Measurements from ENCODE around the gene MLF2.
A peak's percentile ranks its signal among the peaks of the same experiment; 100 is the strongest.
"Not testable (repeated sequence)": the region's sequence is repeated elsewhere in the genome, so short reads cannot be mapped to it uniquely, and the experiment has no call there.

The MLF2 gene

DNA sequence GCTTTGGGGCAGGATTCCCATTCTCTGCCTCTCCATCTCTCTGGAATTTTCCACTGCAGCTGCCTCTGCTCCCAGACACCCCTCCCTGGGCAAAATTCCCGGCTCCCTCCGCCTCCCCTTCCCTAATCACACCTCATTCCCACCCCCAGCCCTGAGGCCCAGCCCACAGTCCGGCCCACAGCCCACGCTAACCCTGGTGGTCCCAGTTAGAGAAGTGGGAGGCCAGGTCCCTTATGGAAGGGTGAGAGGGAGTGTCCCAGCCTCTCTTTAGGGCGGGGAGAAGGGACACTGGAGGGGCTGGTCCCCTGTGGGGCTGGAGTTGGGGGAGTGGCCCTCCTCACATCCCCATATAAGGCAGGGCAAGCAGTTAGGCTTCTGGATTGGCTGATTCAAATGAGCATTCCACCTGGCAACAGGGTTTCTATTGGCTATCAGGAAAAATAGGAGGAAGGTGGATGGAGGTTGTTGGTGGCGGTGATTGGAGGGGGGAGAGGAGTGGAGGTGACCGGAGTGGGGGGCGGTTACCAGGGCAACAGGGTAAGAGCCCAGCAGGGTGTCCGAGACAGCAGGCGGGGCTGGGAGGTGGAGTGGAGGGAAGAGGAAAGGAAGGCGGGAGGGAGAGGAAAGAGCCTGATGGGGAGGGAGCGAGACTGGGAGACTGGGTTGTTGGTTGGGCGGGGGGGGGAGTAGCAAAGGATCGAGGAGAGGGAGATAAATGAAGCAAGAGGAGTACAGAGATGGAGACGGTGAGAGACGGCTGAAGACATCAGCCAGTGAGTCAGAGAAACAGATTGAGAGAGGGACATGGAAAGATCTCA, 11.3 kb upstream of the MLF2 start:
- peak; percentile 99 for DNase-seq

DNA sequence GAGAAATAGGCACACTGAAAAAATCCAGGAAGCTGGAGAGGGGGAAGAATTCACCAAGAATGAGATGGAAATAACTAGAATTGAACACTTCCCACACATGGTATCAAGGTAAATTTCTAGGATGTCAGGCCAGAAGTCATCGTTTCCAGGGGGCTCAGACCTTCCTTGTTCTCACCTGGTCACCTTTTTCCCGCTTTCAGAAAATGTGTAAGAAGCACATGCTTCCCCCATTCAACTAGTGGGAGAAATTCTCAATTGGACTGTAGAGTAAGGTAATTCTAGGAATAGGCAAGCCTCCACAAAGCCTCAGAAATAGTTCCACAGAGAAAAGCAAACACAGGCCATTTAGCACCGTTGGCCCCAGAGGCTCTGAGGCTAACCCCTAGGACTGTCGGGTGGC, 10.4 kb upstream of the MLF2 start:
- peak; percentile 51 for DNase-seq

DNA sequence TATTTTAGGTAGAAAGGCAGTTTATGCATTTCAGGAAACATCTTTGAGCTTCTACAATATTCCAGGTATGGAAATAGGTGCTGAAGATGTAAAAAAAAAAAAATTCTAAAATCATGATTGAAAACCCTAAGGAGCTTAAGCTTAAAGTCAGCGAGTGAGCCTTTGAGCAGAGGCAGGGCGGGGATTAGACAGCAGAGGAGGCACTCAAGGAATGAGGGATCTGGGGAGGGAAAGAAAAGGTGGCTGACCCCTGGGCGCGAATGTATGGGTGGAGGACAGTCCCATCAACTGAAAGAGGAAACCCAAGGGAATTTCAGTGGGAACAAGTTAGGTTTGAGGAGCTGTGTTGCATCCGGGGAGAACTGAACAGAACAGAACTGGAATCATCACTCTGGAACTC, 6.8 kb upstream of the MLF2 start:
- DNase-seq = no peak

DNA sequence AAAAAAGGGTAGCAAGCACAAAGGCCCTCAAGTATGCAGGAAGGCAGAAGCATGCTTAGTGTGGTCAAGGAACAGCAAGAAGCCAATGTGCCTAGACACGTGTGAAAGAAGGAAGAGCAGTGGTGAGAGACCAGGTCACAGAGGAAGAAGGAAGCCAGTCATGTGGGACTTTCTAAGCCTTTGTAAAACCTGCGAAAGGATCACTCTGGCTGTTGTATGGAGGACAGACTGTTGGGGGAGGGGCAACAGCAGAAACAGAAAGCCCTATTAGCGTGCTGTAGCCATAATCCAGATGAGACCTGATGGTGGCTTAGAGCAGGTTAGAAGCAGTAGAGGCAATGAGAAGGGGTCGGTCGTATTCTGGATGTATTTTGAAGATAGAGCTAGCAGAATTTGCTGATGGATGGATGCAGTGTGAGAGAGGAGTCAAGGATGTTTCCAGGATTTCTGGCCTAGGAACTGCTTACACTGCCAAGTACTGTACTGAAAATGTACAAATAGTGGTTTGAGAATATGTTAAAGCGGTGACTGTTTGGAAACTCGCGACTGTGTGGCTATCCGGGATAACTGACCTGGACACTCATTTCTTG, 5.7 kb upstream of the MLF2 start:
- DNase-seq = no peak

DNA sequence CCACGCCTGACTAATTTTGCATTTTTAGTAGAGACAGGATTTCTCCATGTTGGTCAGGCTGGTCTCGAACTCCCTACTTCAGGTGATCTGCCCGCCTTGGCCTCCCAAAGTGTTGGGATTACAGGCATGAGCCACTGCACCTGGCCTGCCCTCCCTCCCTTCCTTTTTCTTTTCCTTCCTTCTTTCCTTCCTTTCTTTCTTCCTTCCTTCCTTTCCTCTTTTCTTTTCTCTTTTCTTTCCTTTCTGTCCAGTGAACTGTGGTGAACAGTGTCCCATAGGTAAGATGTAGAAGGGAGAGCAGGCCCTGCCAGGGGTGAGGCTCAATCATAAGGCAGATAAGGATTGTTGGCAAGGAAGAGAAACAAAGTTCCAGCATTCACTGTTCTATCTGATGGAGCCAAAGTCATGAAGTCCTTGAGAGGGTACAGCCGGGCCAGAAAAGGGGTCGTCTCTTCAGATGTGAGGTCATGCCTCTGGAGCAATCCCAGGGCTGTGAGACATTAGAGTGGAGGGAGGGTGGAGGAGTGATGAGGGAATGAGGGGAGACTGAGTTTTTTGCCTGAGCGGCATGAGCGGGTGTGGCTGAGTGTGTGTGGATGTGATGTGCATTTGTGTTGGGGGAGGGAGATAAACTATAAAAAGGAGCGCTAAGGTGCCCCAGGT, 4.2 kb upstream of the MLF2 start:
- DNase-seq = no peak

DNA sequence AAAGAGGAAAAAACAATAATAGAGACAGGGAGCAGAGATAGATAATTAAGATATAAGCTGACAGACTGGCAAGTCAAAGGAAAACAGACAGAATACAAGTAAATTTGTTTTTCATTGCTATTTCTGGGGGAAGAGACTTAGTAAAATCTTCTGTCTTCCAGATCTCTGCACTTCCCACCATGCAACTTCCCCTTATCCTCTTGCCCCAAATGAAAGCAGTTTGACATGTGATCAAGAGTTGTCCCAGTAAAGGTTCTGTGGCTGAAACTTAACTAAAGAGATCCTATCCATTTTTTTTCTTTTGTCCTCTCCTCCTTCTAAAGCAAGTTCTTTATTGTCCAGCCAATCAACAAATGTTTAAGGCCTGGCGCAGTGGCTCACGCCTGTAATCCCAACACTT, 1.5 kb upstream of the MLF2 start:
- no peak for DNase-seq

DNA sequence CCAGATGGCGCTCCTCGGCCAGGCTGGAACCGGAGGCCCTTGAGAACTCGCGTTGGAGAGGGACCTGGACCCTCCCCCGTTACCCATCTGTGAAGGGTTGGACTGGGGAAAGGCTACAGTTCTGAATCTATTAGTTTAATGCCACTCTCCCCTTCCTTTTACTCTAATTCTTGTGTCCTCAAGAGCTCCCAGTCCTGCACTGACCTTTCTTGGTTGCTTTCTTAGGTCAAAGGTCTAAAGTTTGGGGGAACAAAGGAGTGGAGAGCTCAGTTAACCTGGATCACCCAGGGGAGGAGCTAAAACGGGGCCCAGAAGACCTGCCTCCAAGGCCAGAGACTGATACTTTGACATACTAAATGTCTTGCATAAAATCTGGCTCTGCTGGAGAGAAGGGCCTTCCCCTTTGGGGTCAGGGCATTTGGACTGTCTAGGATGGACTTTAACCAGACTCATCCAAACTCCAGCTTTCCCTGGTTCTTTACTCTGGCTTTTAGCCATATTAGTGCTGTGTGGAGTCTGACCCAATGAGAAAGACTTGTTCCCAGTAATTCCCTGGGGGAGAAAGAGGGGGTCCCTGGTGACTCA, 923 bp upstream of the MLF2 start:
- no peak for DNase-seq

DNA sequence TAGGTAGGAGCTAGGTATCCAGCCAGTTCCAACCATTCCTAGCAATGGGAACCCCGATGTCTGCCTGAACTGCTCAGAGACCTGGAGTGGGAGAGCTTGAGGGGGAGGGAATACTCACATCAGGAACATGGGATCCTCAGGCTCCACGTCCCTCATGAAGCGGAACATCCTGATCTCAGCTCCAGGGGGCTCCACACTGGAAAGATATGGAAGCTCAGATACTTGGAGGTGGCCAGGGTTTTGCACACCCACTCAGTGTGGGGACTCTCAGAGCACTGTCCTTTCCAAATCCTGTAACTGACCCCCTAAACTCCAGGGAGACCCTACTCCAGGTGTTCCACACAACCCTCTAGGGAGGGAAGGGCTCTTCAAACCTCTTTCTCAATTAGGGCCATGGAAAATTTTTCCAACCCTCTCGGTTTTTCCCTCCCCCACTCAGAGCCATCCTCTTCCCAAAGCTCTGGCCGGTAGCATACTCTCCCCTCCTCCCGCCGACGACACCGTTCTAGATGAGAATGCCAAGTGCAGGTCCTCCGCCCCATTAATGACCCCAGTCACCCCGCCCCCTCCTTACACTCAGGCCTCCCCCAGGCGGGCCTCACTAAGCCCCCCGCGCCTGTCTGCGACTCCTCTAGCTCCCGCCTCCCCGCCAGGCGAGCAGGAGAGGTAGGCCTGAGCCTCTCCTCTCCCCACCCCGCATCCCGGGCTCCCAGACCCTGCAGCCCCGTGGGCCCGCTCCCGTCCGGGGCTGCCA, 597 bp downstream of the MLF2 start:
- no peak for DNase-seq

DNA sequence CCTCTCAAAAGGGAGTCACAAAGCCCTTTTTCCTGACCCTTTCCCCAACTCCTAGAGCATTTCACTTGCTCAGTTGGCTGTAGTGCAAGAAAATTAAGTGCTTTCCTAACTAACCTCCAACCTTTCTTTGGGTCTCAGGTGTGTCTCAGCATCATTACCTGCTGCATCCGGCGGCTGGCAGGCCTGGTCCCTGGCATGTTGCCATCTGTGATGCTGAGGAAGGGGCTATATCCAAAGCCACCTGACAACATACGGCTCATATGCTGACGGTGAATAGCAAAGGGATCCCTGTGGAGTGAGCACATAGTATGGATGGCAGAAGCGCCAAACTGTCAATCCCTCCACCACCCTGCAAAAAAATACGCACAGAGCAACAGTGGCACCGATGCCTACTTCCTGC, 1.2 kb downstream of the MLF2 start:
- no peak for DNase-seq

DNA sequence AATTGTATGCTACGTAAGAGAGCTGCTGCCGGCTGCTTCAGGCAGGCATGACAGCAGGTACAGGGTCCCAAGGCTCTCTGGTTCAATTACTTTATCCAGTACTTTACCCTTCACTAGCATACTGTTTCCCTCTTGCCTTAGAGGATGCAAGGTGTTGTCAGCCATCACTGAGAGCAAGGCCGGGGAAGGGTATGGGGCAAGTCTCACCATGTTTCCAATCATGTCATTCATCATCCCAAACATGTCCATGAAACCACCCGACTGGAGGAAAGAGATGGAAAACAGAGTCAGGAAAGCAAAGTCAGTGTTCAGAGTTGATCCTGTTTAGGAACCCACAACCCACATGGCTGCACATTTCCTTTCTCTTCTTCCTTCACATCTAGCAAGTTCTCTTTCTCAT, 2.4 kb downstream of the MLF2 start:
- DNase-seq = no peak

DNA sequence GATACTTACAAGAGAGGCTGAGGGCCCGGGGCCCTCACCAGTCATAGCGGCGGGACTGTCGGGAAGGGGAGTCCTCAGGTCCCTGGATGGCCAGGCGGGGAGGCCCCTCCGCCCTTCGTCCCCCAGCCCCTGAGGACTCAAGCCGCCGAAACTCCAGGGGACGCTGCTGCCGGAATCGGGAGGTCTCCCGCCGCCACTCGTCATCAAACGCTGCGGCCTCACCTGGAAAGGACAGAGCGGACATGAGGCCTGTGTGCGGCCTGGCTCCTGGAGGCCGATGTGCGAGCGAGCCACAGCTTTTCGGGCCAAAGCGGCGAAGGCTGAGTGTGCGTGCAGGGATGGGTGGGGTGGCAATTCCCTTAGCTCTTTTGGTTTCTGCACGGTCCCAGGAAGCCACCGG, 4.2 kb downstream of the MLF2 start:
- no peak for DNase-seq

DNA sequence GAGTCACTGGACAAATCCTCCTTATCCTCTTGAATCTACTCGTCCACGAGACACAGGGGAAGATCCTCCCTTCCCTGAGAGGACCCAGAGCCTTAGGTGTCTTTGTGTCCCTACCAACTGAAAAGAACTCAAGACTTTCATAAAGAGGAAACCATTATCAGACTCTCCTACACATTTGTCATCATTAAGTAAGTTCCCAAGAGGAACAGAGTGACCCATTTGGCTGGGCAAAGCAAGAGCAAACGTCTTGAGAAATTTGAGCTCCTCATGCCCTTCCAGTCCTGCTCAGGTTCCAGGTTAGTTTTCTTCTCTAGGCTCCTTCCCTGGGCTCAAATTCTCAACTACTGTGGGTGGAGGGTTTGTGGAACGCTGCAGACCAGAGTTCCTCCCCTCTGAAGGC, 5.7 kb downstream of the MLF2 start:
- DNase-seq = no peak

DNA sequence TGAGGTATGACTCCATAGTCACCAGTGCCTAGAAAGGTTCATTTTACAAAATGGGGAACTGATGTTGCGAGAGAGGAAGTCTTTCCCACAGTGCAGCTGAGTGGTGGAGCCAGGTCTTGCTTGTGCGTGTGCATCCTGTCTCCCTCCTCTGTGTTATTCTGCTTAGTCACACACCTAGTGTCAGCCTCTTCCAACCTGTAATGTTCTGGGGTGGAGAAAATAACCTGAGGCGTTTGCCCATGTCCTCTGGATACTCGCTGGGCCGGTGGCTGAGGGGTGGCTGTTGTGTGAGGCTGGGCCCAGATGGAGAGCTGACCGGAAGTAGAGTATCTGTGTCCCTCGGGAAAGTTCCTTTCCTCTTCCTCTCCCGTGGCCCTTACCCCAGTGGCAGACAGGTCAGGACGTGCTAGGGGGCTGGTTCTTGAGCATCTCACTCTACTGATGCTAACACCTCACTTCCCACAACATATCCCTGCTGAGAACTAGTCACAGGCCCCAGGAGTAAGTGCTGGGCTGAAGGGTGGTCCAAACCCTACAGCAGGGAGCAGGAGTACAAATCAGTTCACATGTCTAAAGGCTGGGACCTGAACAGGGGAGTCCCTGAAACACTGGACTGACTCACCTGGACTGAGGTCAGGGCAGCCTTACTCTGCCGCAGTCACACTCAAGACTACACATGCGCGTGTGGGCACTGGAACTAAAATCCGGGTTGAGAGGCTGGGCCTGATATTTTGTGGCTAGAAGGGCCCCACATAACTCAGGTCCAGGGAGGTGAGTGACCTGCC, 7.0 kb downstream of the MLF2 start:
- DNase-seq = no peak

DNA sequence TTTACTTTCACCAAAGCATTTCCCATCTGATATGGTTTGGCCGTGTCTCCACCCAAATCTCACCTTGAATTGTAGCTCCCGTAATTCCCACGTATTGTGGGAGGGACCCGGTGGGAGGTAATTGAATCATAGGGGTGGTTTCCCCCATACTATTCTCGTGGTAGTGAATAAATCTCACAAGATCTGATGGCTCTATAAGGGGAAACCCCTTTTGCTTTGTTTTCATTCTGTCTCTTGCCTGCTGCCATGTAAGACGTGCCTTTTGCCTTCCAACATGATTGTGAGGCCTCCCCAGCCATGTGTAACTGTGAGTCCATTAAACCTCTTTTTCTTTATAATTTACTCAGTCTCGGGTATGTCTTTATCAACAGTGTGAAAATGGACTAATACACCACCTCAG, 9.6 kb downstream of the MLF2 start:
- DNase-seq = not testable (repeated sequence)

DNA sequence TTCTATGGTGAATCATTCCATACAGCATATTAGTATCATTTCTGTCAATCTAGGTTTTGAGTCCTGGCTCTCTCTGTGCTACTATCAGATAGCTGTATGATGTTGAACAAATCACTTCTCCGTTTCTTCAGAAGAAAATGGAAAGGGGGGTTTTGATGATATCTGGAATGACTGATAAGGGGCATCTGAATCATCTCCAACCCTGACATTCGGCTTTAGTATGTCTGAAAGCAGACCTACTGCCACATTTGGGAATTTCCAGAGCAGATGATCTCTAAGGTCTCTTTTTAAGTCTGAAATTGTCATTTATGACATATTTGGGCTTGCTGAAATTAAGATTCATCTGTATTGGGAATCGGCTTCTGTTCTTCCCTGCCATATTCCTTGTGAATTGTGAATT, 10.1 kb downstream of the MLF2 start:
- DNase-seq = no peak

DNA sequence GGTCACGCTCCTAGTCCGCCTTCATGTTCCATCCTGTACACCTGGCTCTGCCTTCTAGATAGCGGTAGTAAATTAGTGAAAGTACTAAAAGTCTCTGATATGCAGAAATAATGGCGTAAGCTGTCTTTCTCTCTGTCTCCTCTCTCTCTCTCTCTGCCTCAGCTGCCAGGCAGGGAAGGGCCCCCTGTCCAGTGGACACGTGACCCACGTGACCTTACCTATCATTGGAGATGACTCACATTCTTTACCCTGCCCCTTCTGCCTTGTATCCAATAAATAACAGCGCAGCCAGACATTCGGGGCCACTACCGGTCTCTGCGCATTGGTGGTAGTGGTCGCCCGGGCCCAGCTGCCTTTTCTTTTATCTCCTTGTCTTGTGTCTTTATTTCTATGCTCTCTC, 10.9 kb downstream of the MLF2 start:
- DNase-seq = not testable (repeated sequence)

DNA sequence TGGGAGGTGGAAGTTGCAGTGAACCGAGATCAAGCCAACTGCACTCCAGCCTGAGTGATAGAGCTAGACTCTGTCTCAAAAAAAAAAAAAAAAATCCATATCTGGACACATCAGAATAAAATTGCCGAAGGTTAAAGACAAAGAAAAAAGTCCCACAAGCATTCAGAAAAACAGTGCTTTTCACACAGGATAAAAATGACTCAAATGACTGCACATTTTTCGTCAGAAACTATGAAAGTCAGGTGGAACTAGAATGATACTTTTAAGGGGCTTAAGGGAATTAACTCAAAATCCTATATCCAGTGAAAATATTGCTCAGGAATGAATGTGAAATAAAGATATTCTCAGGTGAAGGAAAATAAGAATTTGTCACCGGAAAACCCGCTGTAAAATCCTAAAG, 16.2 kb downstream of the MLF2 start:
- no peak for DNase-seq

DNA sequence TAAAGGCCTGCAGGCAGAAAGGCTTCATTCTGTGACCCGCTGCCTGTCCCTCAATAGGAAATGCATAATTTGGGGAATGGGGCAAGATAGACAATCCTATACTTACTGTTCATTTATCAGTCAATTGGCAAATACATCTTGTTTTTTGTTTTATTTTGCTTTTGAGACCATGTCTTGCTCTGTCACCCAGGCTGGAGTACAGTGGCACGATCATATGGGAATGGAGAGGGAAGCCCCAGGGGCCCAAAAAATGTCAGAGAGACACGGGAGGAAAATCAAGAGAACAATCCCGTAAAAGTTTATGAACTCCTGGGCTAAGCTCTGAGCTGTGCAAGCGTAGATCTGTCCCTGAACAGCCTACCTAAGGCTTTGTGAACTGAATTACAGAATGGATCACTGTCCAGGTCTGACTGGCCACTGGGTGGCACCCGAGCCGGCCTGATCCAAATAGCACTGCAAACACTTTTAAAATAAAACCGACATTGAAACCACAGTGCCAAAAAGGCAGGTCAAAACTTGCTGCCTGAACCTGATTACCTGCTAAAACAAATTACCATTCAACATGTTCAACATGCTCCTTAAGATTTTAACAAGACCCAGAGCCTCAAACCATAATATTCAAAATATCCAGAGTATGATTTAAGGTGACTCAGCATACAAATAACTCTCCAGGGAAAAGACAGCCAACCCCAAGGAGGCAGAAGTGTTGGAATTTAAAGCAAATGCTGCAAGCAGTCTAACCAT, 17.3 kb downstream of the MLF2 start:
- DNase-seq = peak; percentile 90

DNA sequence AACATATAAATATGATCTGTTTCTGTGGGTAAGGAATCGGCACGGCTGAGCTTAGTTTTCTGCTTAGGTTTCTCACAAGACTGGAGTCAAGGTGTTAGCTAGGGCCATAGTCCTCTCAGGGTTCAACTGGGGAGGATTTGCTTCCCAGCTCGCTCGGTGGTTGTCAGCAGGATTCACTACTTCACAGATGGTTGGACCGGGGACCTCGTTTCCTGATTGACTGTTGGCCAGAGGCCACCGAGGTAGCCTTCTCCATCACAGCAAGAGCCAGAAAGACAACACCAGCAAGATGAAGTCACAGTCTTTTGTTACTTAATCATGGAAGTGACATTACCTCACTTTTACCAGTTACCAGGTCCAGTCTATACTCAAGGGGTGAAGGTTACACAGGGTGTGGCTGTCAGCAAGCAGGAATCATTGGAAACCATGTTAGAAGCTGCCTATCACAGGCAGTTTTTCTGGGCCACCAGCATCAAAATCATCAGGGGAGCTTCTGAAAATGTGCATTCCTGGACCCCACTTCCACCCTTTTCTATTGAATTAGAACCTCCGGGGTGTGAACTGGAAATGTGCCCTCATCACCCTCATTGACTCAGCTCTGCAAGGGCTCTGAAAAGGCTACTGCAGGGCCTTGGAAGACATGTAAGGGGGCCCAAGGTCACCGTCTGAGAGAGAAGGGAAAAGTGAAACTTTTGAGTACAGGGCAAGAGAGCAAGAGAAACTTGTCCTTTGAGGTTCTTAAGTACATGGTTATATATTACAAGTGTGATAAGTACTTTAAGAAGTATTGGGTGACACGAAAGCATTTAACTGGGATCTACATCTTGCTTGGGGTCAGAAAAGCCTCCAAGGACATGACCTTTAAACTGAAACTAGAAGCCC, 18.2 kb downstream of the MLF2 start:
- no peak for DNase-seq

DNA sequence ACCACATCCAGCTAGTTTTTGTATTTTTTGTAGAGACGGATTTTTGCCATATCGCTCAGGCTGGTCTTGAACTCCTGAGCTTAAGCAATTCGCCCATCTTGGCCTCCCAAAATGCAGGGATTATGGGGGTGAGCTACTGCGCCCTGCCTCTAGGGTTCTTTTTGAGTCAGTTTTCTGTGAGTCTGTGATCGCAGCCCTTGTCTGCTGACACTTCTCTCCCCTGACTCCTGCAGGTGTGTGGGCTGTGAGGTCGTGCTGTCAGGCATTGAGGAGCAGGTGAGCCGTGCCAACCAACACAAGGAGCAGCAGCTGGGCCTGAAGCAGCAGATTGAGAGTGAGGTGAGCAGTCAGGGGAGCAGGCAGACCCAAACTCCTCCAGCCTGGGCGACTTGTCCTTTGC, 22.8 kb downstream of the MLF2 start:
- DNase-seq = no peak

DNA sequence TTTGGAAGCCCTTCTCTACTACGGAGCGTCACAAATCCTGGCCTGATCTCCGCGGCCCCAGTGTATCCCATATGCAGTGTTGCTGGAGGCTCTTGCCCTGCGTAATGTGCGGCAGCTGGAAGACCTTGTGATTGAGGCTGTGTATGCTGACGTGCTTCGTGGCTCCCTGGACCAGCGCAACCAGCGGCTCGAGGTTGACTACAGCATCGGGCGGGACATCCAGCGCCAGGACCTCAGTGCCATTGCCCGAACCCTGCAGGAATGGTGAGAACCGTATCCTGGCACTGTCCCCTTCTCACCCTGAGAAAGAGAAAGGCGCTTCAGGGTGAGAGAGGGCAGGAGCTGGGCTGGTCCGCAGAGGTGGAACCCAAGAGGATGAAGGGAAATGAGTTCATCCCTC, 23.8 kb downstream of the MLF2 start:
- no peak for DNase-seq
